K562 (cell line): ENCODE results near the gene SLC8A2. TPM values are rescaled to one million over a fixed set of nuclear protein-coding genes. Genes with fewer than 3 reads are reported as not detected.

Experiments used
- ADNP ChIP-seq: fragments of 200-800 bp; sonication (Bioruptor generic); IDR thresholded peaks from 2 replicates; pipeline ENCODE4 v1.6.1; 2016; ENCODE audit warnings: missing genetic modification characterization, missing compliant biosample characterization
- CBFA2T3 ChIP-seq: fragments of 450-650 bp; IDR thresholded peaks from 2 replicates; pipeline ENCODE4 v1.6.1; 2017
- CBFB ChIP-seq: sonication (generic); formaldehyde crosslinking; IDR thresholded peaks from 2 replicates; pipeline ENCODE4 v1.4.0; 2020; ENCODE audit warnings: mild to moderate bottlenecking, missing genetic modification reagents
- CREB1 ChIP-seq, 2 experiments: sonication (generic) in 1 of 2; formaldehyde crosslinking in 1 of 2; IDR thresholded peaks; 2 replicates each; pipeline versions ENCODE4 v1.6.1 to v1.8.0; 2012 to 2022; ENCODE audit warnings: inconsistent platforms in 1 of 2, mild to moderate bottlenecking in 1 of 2, missing genetic modification reagents in 1 of 2, moderate library complexity in 1 of 2
- FOS ChIP-seq: IDR thresholded peaks from 3 replicates; pipeline ENCODE4 v1.6.1; 2011; ENCODE audit not compliant: insufficient read length; ENCODE audit errors: extremely low read depth
- GABPB2 ChIP-seq: fragments of 250-450 bp; sonication (Bioruptor Pico); conservative IDR thresholded peaks from 2 replicates; pipeline ENCODE4 v1.5.1; 2021; ENCODE audit warnings: mild to moderate bottlenecking
- GTF2E2 ChIP-seq: fragments of 200-800 bp; sonication (Bioruptor generic); IDR thresholded peaks from 2 replicates; pipeline ENCODE4 v1.6.1; 2016; ENCODE audit warnings: missing genetic modification characterization, missing compliant biosample characterization
- JUN ChIP-seq, 2 experiments: sonication (generic) in 1 of 2; formaldehyde crosslinking in 1 of 2; IDR thresholded peaks; 2 replicates each; pipeline versions ENCODE4 v1.6.1 to v1.8.0; 2012 to 2022; ENCODE audit warnings: borderline replicate concordance in 2 of 2, mild to moderate bottlenecking in 2 of 2, improper control_type of control experiment in 1 of 2, low read depth in 1 of 2, low read length in 1 of 2, missing genetic modification reagents in 1 of 2
- KDM2B ChIP-seq: fragments of 250-450 bp; sonication (Bioruptor Pico); IDR thresholded peaks from 2 replicates; pipeline ENCODE4 v1.8.0; 2021; ENCODE audit warnings: mild to moderate bottlenecking, moderate library complexity
- PHF20 ChIP-seq: fragments of 450-650 bp; IDR thresholded peaks from 2 replicates; pipeline ENCODE4 v1.6.1; 2018; ENCODE audit not compliant: partially characterized antibody
- POLR2AphosphoS2 ChIP-seq: IDR thresholded peaks from 2 replicates; pipeline ENCODE4 v1.6.1; 2012; ENCODE audit warnings: low read length, improper control_type of control experiment
- SAFB2 ChIP-seq: fragments of 200-400 bp; formaldehyde crosslinking; IDR thresholded peaks from 2 replicates; pipeline ENCODE4 v1.6.1; 2018; ENCODE audit warnings: borderline replicate concordance, low read length, low read depth, moderate library complexity; ENCODE audit not compliant: severe bottlenecking
- STAG1 ChIP-seq: sonication (generic); formaldehyde crosslinking; IDR thresholded peaks from 2 replicates; pipeline ENCODE4 v1.5.0; 2020; ENCODE audit warnings: missing genetic modification reagents, borderline replicate concordance
- WHSC1 ChIP-seq: IDR thresholded peaks from one replicate; pipeline ENCODE4 v1.6.1; 2012; ENCODE audit warnings: low read length, control low read depth, inconsistent platforms
- ZFP30 ChIP-seq: fragments of 250-450 bp; sonication (Bioruptor Pico); IDR thresholded peaks from 2 replicates; pipeline ENCODE4 v1.8.0; 2022; ENCODE audit warnings: moderate library complexity, mild to moderate bottlenecking, inconsistent platforms, borderline replicate concordance
- polyA plus RNA-seq, 8 experiments: library from polyadenylated mRNA; depleted of rRNA in 4 of 8; stranded (reverse) in 5 of 8; unstranded in 3 of 8; fragments of >200 nt; fragmentation: Nextera tagmentation in 2 of 8; fragmentation: Illumina TruSeq in 1 of 8; extraction: Ambion mirVana in 2 of 8; extraction: Trizol in 1 of 8; gene quantifications; 2 replicates each; pipeline versions ENCODE4 v1.2.1 to v1.2.3, GENCODE V29; 2011 to 2014; ENCODE audit warnings: inconsistent platforms in 1 of 8, missing spikeins in 1 of 8
- total RNA-seq, 7 experiments: library from RNA; depleted of rRNA in 6 of 7; stranded (reverse); fragments of >200 nt in 6 of 7; fragmentation: Illumina TruSeq in 2 of 7; extraction: Trizol in 2 of 7; gene quantifications; 2 replicates each; pipeline versions ENCODE4 v1.2.1 to v1.2.3, GENCODE V29; 2011 to 2021; ENCODE audit warnings: low replicate concordance in 1 of 7
- TF ChIP-seq, protein P1 (sequence below), 2 experiments: IDR thresholded peaks; 2 replicates each; pipeline ENCODE4 v1.6.1; 2011; ENCODE audit warnings: borderline replicate concordance in 1 of 2, control low read depth in 1 of 2, low read depth in 1 of 2, low read length in 1 of 2, mild to moderate bottlenecking in 1 of 2, mixed read lengths in 1 of 2, moderate library complexity in 1 of 2; ENCODE audit not compliant: insufficient read depth in 1 of 2, insufficient read length in 1 of 2, poor library complexity in 1 of 2, severe bottlenecking in 1 of 2; ENCODE audit errors: extremely low read depth in 1 of 2
- TF ChIP-seq, protein P2 (sequence below): fragments of 450-650 bp; IDR thresholded peaks from 2 replicates; pipeline ENCODE4 v1.6.1; 2016
- TF ChIP-seq, protein P3 (sequence below): fragments of 450-650 bp; formaldehyde crosslinking; IDR thresholded peaks from 2 replicates; pipeline ENCODE4 v1.4.0; 2020; ENCODE audit warnings: mild to moderate bottlenecking
- TF ChIP-seq, protein P4 (sequence below): fragments of 250-450 bp; sonication (Bioruptor Pico); IDR thresholded peaks from 2 replicates; pipeline ENCODE4 v1.4.0; 2020; ENCODE audit warnings: mild to moderate bottlenecking
- TF ChIP-seq, protein P5 (sequence below): fragments of 450-650 bp; conservative IDR thresholded peaks from 2 replicates; pipeline ENCODE4 v1.6.1; 2016; ENCODE audit warnings: missing genetic modification characterization, low read depth, mild to moderate bottlenecking, missing compliant biosample characterization, moderate library complexity

Gene SLC8A2
- total and polyA plus RNA-seq, 9 of the 15 experiments (the other 6 are each of a cell fraction or from before 2014, with no cell fraction given) = 0.07 to 0.66 (median 0.24) TPM; not detected in 3

DNA sequence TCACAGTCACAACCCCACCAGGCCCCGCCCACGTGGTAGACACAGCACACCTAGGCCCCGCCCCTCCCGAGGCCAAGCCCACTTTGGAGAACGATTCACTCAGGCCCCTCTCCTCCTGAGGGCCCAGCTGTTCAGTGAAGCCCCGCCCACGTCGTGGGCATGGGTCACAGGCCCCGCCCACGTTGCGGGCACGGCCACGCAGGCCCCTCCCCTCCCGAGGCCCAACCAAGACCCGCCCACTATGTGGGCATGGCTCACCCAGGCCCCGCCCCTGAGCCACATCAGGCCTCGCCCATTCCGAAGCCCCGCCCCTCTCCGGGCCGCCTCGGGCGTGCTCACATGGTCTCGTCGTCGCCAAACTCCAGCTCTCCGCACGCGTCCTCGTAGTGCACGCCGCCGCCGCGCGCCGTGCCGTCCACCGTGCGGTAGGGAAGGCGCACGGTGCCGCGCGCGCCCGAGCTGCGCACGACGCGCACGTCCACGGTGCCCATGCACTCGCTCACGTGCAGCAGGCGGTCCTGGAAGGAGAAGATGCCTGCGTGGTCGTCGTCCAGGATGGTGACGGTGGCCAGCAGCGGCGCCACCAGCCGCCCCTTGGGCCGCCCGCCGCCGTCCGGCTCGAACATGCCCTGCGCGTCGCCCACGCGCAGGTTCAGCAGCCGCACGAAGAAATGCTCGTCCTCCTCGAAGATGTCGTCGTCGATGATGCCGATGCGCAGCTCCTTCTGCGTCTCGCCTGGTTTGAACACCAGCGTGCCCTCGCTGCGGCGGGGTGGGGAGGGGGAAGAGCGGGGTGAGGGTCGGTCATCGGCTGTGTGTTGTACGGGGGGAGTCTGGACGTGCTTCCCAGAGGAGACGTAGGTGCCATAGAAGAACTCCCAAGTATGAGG, 24.0 kb downstream of the SLC8A2 start (continued):
- TF ChIP-seq ADNP (tag) (no peak), CBFA2T3 (0 out of 2 replicates have a peak, but pooled peaks have one; percentile 3), GTF2E2 (no peak), CREB1 (IDR thresholded peaks at IDR 0.05) (peak; percentile 47), CREB1 (CRISPR knock-in tag; IDR thresholded peaks at IDR 0.05) (peak; percentile 84; the same call in 1 of the 2 replicates), CBFB (CRISPR knock-in tag) (no peak), SAFB2 (no peak), WHSC1 (no peak), ZFP30 (CRISPR knock-in tag) (no peak), PHF20 (peak; percentile 28), FOS (no peak), KDM2B (CRISPR knock-in tag) (no peak; the same call in 1 of the 2 replicates), GABPB2 (no peak), POLR2AphosphoS2 (no peak), STAG1 (0 out of 2 replicates have a peak, but pooled peaks have one; percentile 5), JUN (IDR thresholded peaks at IDR 0.05; ENCODE audit: borderline replicate concordance, low read depth, low read length) (peak; percentile 40; the same call in 1 of the 2 replicates), JUN (CRISPR knock-in tag; IDR thresholded peaks at IDR 0.05; ENCODE audit: borderline replicate concordance) (peak; percentile 90; the same call in 1 of the 2 replicates)
- TF ChIP-seq, protein P1, sequence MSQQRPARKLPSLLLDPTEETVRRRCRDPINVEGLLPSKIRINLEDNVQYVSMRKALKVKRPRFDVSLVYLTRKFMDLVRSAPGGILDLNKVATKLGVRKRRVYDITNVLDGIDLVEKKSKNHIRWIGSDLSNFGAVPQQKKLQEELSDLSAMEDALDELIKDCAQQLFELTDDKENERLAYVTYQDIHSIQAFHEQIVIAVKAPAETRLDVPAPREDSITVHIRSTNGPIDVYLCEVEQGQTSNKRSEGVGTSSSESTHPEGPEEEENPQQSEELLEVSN (IDR thresholded peaks at IDR 0.05; ENCODE audit: borderline replicate concordance in 1 of 2, extremely low read depth in 1 of 2, insufficient read depth in 1 of 2, insufficient read length in 1 of 2, low read depth in 1 of 2, low read length in 1 of 2, poor library complexity in 1 of 2, severe bottlenecking in 1 of 2) = peak; percentile 97
- TF ChIP-seq, protein P2, sequence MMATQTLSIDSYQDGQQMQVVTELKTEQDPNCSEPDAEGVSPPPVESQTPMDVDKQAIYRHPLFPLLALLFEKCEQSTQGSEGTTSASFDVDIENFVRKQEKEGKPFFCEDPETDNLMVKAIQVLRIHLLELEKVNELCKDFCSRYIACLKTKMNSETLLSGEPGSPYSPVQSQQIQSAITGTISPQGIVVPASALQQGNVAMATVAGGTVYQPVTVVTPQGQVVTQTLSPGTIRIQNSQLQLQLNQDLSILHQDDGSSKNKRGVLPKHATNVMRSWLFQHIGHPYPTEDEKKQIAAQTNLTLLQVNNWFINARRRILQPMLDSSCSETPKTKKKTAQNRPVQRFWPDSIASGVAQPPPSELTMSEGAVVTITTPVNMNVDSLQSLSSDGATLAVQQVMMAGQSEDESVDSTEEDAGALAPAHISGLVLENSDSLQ = peak; percentile 60
- TF ChIP-seq, protein P3, sequence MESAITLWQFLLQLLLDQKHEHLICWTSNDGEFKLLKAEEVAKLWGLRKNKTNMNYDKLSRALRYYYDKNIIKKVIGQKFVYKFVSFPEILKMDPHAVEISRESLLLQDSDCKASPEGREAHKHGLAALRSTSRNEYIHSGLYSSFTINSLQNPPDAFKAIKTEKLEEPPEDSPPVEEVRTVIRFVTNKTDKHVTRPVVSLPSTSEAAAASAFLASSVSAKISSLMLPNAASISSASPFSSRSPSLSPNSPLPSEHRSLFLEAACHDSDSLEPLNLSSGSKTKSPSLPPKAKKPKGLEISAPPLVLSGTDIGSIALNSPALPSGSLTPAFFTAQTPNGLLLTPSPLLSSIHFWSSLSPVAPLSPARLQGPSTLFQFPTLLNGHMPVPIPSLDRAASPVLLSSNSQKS (CRISPR knock-in tag) = no peak
- TF ChIP-seq, protein P4, sequence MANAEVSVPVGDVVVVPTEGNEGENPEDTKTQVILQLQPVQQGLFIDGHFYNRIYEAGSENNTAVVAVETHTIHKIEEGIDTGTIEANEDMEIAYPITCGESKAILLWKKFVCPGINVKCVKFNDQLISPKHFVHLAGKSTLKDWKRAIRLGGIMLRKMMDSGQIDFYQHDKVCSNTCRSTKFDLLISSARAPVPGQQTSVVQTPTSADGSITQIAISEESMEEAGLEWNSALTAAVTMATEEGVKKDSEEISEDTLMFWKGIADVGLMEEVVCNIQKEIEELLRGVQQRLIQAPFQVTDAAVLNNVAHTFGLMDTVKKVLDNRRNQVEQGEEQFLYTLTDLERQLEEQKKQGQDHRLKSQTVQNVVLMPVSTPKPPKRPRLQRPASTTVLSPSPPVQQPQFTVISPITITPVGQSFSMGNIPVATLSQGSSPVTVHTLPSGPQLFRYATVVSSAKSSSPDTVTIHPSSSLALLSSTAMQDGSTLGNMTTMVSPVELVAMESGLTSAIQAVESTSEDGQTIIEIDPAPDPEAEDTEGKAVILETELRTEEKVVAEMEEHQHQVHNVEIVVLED (CRISPR knock-in tag) = peak; percentile 80
- TF ChIP-seq, protein P5, sequence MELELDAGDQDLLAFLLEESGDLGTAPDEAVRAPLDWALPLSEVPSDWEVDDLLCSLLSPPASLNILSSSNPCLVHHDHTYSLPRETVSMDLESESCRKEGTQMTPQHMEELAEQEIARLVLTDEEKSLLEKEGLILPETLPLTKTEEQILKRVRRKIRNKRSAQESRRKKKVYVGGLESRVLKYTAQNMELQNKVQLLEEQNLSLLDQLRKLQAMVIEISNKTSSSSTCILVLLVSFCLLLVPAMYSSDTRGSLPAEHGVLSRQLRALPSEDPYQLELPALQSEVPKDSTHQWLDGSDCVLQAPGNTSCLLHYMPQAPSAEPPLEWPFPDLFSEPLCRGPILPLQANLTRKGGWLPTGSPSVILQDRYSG (tag) = no peak
